ENCODE data around the gene LSAMP. TPM values are rescaled to one million over a fixed set of nuclear protein-coding genes. Genes with fewer than 3 reads are reported as not detected.

LSAMP gene
- total RNA-seq, 1 experiment from 2014 or later = not detected

GRCh38 chr3:115960799-115961198 is 484.5 kb downstream of the LSAMP start:
- no peak for DNase-seq
- Mint-ChIP-seq H3K36me3 (ENCODE audit: insufficient read depth, unreplicated experiment) (no peaks in the 10 kb centered on the region), H3K27me3 (ENCODE audit: insufficient read depth, unreplicated experiment) (no peaks in the 10 kb centered on the region), H3K4me1 (ENCODE audit: low read depth, unreplicated experiment) (no peaks in the 10 kb centered on the region), H3K27ac (ENCODE audit: unreplicated experiment) (no peak overlapping the region), H3K9me3 (ENCODE audit: unreplicated experiment) (no peaks in the 10 kb centered on the region), H3K4me3 (ENCODE audit: unreplicated experiment) (no peak overlapping the region)
- ChIA-PET CTCF (interaction anchor here (0.6 kb wide), 1 partner anchor 23 kb away, joined by 3 read pairs; no protein-coding TSS in a partner anchor), POLR2A (no interaction called here)
- Histone ChIP-seq H3K27me3 (replicated peaks; ENCODE audit: control insufficient read depth, insufficient read depth, low read length) (no peaks in the 10 kb centered on the region), H3K4me3 (ENCODE audit: low read depth, low read length) (no peak overlapping the region), H3K36me3 (ENCODE audit: control insufficient read depth, insufficient read depth, low read length) (no peaks in the 10 kb centered on the region), H3K4me1 (no peaks in the 10 kb centered on the region), H3K9me3 (no peaks in the 10 kb centered on the region)
- intact Hi-C loops (cut with micrococcal nuclease; ENCODE audit: unreplicated experiment) = no loop called here
- no peak for TF ChIP-seq CTCF (IDR thresholded peaks at IDR 0.05; ENCODE audit: insufficient read depth in 1 of 2, low read depth in 1 of 2, low read length in 1 of 2, severe bottlenecking in 1 of 2, unreplicated experiment in 1 of 2)
- BruUV-seq (replicated peaks) = no TSS peak

- no peaks in the 10 kb centered on the region for H3K4me1 Mint-ChIP-seq (ENCODE audit: low read depth, unreplicated experiment)
- H3K4me3 ChIP-seq (ENCODE audit: low read depth, low read length) = no peak overlapping the region
- no peaks in the 10 kb centered on the region for H3K4me1 ChIP-seq
- no peaks in the 10 kb centered on the region for H3K27me3 ChIP-seq (replicated peaks; ENCODE audit: control insufficient read depth, insufficient read depth, low read length)
- H3K27me3 Mint-ChIP-seq (ENCODE audit: insufficient read depth, unreplicated experiment) = no peaks in the 10 kb centered on the region
- H3K9me3 ChIP-seq = no peaks in the 10 kb centered on the region
- POLR2A ChIA-PET = no interaction called here
- H3K9me3 Mint-ChIP-seq (ENCODE audit: unreplicated experiment) = no peaks in the 10 kb centered on the region
- DNase-seq = no peak
- no peak overlapping the region for H3K4me3 Mint-ChIP-seq (ENCODE audit: unreplicated experiment)
- TF ChIP-seq CTCF (IDR thresholded peaks at IDR 0.05; ENCODE audit: insufficient read depth in 1 of 2, low read depth in 1 of 2, low read length in 1 of 2, severe bottlenecking in 1 of 2, unreplicated experiment in 1 of 2) = no peak
- H3K27ac Mint-ChIP-seq (ENCODE audit: unreplicated experiment) = no peak overlapping the region
- H3K36me3 Mint-ChIP-seq (ENCODE audit: insufficient read depth, unreplicated experiment) = no peaks in the 10 kb centered on the region
- no peaks in the 10 kb centered on the region for H3K36me3 ChIP-seq (ENCODE audit: control insufficient read depth, insufficient read depth, low read length)
- no TSS peak for BruUV-seq (replicated peaks)
- CTCF ChIA-PET = no interaction called here
- intact Hi-C loops (cut with micrococcal nuclease; ENCODE audit: unreplicated experiment) = no loop called here
Observed at GRCh38 chr3:115958526-115958925, 486.8 kb downstream of the LSAMP start.

- Histone ChIP-seq H3K9me3 (no peaks in the 10 kb centered on the region), H3K27me3 (replicated peaks; ENCODE audit: control insufficient read depth, insufficient read depth, low read length) (no peaks in the 10 kb centered on the region), H3K4me3 (ENCODE audit: low read depth, low read length) (no peak overlapping the region), H3K4me1 (peaks cover 8% of the 10 kb centered on the region; the same call in 1 of the 2 replicates), H3K36me3 (ENCODE audit: control insufficient read depth, insufficient read depth, low read length) (no peaks in the 10 kb centered on the region)
- Mint-ChIP-seq H3K9me3 (ENCODE audit: unreplicated experiment) (no peaks in the 10 kb centered on the region), H3K4me1 (ENCODE audit: low read depth, unreplicated experiment) (peaks cover 9% of the 10 kb centered on the region), H3K27me3 (ENCODE audit: insufficient read depth, unreplicated experiment) (peaks cover 4% of the 10 kb centered on the region), H3K4me3 (ENCODE audit: unreplicated experiment) (no peak overlapping the region), H3K27ac (ENCODE audit: unreplicated experiment) (no peak overlapping the region), H3K36me3 (ENCODE audit: insufficient read depth, unreplicated experiment) (no peaks in the 10 kb centered on the region)
- no peak for TF ChIP-seq CTCF (IDR thresholded peaks at IDR 0.05; ENCODE audit: insufficient read depth in 1 of 2, low read depth in 1 of 2, low read length in 1 of 2, severe bottlenecking in 1 of 2, unreplicated experiment in 1 of 2)
- CTCF ChIA-PET = no interaction called here
- DNase-seq = no peak
- BruUV-seq (replicated peaks) = no TSS peak
- POLR2A ChIA-PET = no interaction called here
- intact Hi-C loops (cut with micrococcal nuclease; ENCODE audit: unreplicated experiment) = no loop called here
Observed at GRCh38 chr3:115947325-115947724, 498.0 kb downstream of the LSAMP start.

Data from Caco-2 (cell line).